C4-2B (cell line): Measurements from ENCODE around the gene TMEM184A.

Experiments
- H3K27ac ChIP-seq: fragments of 450-650 bp; 2 replicates; pipeline ENCODE4 v1.5.1; 2017
- ZFX ChIP-seq: fragments of 450-650 bp; IDR thresholded peaks from 2 replicates; pipeline ENCODE4 v1.6.1; 2017
- TF ChIP-seq, protein P1 (sequence below): fragments of 450-650 bp; conservative IDR thresholded peaks from 2 replicates; pipeline ENCODE4 v1.5.1; 2017; ENCODE audit warnings: mild to moderate bottlenecking

TMEM184A gene

GRCh38 chr7:1538544-1539180 lies 17.3 kb downstream of the TMEM184A start:
- TF ChIP-seq ZFX, result no peak
- TF ChIP-seq, protein P1, sequence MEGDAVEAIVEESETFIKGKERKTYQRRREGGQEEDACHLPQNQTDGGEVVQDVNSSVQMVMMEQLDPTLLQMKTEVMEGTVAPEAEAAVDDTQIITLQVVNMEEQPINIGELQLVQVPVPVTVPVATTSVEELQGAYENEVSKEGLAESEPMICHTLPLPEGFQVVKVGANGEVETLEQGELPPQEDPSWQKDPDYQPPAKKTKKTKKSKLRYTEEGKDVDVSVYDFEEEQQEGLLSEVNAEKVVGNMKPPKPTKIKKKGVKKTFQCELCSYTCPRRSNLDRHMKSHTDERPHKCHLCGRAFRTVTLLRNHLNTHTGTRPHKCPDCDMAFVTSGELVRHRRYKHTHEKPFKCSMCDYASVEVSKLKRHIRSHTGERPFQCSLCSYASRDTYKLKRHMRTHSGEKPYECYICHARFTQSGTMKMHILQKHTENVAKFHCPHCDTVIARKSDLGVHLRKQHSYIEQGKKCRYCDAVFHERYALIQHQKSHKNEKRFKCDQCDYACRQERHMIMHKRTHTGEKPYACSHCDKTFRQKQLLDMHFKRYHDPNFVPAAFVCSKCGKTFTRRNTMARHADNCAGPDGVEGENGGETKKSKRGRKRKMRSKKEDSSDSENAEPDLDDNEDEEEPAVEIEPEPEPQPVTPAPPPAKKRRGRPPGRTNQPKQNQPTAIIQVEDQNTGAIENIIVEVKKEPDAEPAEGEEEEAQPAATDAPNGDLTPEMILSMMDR, result no peak
- H3K27ac ChIP-seq, result no peak overlapping the region

- TF ChIP-seq, protein P1, result no peak
- no peak for TF ChIP-seq ZFX
- peak overlapping the region; percentile 41 for H3K27ac ChIP-seq
Measured at GRCh38 chr7:1537535-1538412, 18.2 kb downstream of the TMEM184A start.

- peak overlapping the region; percentile 41 for H3K27ac ChIP-seq
- no peak for TF ChIP-seq ZFX
- TF ChIP-seq, protein P1, result no peak
Measured at GRCh38 chr7:1536743-1537534, 19.1 kb downstream of the TMEM184A start.

GRCh38 chr7:1536455-1536742 lies 19.6 kb downstream of the TMEM184A start:
- H3K27ac ChIP-seq, result peak overlapping the region; percentile 41; the same call in 1 of the 2 replicates
- TF ChIP-seq, protein P1, result no peak
- TF ChIP-seq ZFX, result no peak

DNA sequence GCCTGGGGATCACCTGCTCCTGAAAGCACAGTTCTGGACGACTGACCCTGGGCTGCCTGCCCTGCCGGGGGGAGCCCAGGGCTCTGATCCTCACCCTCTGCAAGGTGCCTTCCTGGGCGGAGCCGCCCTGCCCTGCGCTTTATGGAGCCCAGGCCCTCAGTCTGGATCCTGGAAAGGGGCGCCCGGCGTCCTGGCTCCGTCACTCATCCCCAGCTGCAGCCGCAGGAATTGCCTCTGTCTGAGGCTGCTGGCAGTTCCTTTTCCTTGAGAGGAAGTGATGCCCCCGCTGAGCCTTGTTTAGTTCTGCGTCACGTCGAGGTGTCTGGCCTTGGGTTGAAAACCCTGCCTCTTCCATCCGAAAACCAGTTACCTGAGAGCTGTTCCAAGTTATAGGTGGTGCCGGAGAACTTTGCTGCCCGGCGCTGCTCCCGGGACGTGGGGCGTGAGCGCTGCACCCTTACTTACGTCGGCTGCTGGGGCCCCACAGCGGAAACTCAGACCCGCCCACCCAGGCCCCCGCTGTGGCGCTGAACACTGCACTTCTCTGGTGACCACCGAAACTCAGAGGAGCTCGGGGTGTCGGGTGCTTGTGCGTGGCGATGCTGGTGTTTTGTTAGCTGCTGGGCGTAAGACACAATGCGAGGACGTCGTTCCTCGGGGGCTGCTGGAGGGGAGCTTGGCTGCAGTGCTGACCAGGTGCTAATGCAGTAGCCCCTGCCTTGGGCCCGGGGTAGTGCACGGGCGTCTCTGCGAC lies 20.1 kb downstream of the TMEM184A start:
- TF ChIP-seq, protein P1, result no peak
- no peak for TF ChIP-seq ZFX
- no peak overlapping the region for H3K27ac ChIP-seq

DNA sequence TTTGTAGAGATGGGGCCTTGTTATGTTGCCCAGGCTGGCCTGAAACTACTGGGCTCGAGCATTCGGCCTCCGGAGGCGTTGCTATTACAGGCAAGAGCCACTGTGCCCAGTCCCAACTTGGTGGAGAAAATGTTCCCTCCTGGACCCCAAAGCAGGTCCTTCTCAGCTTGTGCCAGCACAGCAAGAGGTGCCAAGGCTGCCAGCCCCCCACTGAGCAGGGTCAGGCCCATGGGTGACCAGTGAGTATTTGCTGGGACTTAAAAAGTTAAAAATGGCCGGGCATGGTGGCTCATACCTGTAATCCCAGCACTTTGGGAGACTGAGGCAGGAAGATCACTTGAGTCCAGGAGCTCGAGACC lies 20.9 kb downstream of the TMEM184A start:
- H3K27ac ChIP-seq, result no peak overlapping the region
- no peak for TF ChIP-seq ZFX
- TF ChIP-seq, protein P1, result no peak
